ENCODE measurements around the gene ATP2B2.

DNA sequence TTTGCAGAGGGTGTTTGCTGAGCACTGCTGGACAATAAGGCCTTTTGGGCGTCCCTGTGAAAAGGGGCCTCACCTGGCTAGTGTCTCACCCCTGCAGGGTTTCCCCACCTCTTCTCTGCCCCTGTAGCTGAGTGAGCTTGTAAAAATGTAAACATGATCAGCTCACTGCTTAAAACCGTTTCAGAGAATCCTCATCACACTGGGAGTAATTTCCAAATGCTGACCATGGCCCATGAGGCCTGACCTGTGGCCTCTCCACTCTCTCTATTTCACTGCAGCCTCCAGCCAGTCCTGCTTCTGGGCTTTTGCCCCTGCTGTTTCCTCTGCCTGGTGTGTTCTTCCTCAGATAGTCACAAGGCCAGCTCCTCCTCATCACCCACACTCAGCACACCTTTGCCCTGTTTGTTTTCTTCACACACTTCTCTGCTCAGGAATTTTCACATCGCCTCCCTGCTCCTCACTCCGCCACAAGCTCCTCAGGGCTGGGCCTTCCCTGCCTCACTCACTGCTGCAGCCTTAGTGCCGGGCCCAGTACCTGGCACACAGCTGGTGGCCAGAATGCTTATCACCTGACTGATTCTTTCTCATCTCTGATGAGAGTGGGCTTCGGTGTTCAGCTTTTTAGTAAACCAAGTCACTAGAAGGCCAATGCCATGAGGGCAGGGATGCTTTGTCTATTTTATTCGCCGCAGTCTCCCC lies 105.2 kb downstream of the ATP2B2 start:
- TF ChIP-seq, protein P1, sequence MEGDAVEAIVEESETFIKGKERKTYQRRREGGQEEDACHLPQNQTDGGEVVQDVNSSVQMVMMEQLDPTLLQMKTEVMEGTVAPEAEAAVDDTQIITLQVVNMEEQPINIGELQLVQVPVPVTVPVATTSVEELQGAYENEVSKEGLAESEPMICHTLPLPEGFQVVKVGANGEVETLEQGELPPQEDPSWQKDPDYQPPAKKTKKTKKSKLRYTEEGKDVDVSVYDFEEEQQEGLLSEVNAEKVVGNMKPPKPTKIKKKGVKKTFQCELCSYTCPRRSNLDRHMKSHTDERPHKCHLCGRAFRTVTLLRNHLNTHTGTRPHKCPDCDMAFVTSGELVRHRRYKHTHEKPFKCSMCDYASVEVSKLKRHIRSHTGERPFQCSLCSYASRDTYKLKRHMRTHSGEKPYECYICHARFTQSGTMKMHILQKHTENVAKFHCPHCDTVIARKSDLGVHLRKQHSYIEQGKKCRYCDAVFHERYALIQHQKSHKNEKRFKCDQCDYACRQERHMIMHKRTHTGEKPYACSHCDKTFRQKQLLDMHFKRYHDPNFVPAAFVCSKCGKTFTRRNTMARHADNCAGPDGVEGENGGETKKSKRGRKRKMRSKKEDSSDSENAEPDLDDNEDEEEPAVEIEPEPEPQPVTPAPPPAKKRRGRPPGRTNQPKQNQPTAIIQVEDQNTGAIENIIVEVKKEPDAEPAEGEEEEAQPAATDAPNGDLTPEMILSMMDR (conservative IDR thresholded peaks at IDR 0.05; ENCODE audit: low read length), result no peak
- TF ChIP-seq EZH2phosphoT487 (IDR thresholded peaks at IDR 0.05; ENCODE audit: borderline replicate concordance, low read depth, low read length), result no peak
